Rectal smooth muscle tissue (tissue), 1 donor: Measurements from ENCODE around the gene CTRB1.
"Not testable (repeated sequence)": the region's sequence is repeated elsewhere in the genome, so short reads cannot be mapped to it uniquely, and the experiment has no call there.

Experiments used
- H3K27ac ChIP-seq: one replicate; pipeline ENCODE4 v1.7.0; 2013; ENCODE audit warnings: low read depth, low read length, inconsistent platforms
- H3K27me3 ChIP-seq: one replicate; pipeline ENCODE4 v1.7.0; 2013; ENCODE audit warnings: low read length; ENCODE audit not compliant: control insufficient read depth, insufficient read depth
- H3K36me3 ChIP-seq: one replicate; pipeline ENCODE4 v1.7.0; 2013; ENCODE audit warnings: low read length; ENCODE audit not compliant: control insufficient read depth, insufficient read depth
- H3K4me1 ChIP-seq: one replicate; pipeline ENCODE4 v1.7.0; 2013; ENCODE audit warnings: low read length; ENCODE audit not compliant: control insufficient read depth, insufficient read depth
- H3K4me3 ChIP-seq: one replicate; pipeline ENCODE4 v1.7.0; 2013; ENCODE audit warnings: low read length
- H3K9ac ChIP-seq: one replicate; pipeline ENCODE4 v1.7.0; 2013; ENCODE audit warnings: low read length

The CTRB1 gene

DNA sequence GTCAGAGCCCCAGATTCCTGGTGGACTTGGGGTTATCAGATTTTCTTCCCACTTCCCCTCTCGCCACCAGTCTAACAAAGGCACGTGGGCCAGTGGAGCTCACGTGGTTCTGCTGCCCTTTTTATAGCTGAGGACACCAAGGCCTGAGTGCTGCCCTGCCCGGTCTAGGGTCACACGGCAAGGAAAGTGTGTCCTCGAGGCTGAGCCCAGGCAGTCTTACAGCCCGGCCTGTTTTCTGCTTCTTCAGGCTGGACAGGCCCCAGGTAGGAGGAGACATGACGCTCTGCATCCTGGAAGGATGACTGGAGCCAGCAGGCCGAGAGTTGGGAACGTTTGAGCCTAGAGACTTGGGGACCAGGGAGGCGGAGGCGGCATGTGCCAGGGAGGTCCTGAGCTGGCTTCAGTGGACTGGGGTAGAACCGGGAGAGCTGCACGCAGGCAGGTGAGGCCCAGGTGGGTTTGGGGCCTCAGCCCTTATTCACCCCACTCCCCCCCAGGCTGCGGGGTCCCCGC lies 3.5 kb downstream of the CTRB1 start:
- no peak overlapping the region for H3K9ac ChIP-seq
- H3K4me3 ChIP-seq = no peak overlapping the region
- H3K27ac ChIP-seq = no peak overlapping the region
- H3K27me3 ChIP-seq = no peaks in the 10 kb centered on the region
- no peaks in the 10 kb centered on the region for H3K36me3 ChIP-seq
- no peaks in the 10 kb centered on the region for H3K4me1 ChIP-seq

DNA sequence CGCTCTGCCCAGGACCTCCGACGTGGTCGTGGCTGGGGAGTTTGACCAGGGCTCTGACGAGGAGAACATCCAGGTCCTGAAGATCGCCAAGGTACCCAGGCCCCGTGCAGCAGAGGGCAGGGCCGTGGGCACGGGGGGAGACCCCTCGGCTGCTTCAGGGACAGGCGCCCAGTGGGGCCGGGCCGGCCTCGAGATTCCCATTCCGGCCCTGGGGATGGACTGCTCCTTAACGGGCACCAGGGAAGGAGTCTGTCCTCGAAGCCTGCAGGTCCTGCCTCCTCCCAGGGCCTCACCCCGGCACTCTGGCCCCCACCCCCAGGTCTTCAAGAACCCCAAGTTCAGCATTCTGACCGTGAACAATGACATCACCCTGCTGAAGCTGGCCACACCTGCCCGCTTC lies 4.3 kb downstream of the CTRB1 start:
- not testable (repeated sequence) for H3K4me1 ChIP-seq, H3K9ac ChIP-seq, H3K4me3 ChIP-seq, H3K36me3 ChIP-seq, H3K27ac ChIP-seq, H3K27me3 ChIP-seq

GRCh38 chr16:75224306-75225082 lies 5.7 kb downstream of the CTRB1 start:
- no peak overlapping the region for H3K9ac ChIP-seq
- peaks cover 3% of the 10 kb centered on the region for H3K36me3 ChIP-seq
- no peaks in the 10 kb centered on the region for H3K27me3 ChIP-seq
- no peak overlapping the region for H3K27ac ChIP-seq
- H3K4me1 ChIP-seq = no peaks in the 10 kb centered on the region
- H3K4me3 ChIP-seq = no peak overlapping the region

- Histone ChIP-seq H3K9ac (no peak overlapping the region), H3K27ac (no peak overlapping the region), H3K4me3 (no peak overlapping the region), H3K4me1 (no peaks in the 10 kb centered on the region), H3K36me3 (peaks cover 4% of the 10 kb centered on the region), H3K27me3 (no peaks in the 10 kb centered on the region)
These were observed 6.3 kb downstream of the CTRB1 start for GRCh38 chr16:75225092-75225491.

DNA sequence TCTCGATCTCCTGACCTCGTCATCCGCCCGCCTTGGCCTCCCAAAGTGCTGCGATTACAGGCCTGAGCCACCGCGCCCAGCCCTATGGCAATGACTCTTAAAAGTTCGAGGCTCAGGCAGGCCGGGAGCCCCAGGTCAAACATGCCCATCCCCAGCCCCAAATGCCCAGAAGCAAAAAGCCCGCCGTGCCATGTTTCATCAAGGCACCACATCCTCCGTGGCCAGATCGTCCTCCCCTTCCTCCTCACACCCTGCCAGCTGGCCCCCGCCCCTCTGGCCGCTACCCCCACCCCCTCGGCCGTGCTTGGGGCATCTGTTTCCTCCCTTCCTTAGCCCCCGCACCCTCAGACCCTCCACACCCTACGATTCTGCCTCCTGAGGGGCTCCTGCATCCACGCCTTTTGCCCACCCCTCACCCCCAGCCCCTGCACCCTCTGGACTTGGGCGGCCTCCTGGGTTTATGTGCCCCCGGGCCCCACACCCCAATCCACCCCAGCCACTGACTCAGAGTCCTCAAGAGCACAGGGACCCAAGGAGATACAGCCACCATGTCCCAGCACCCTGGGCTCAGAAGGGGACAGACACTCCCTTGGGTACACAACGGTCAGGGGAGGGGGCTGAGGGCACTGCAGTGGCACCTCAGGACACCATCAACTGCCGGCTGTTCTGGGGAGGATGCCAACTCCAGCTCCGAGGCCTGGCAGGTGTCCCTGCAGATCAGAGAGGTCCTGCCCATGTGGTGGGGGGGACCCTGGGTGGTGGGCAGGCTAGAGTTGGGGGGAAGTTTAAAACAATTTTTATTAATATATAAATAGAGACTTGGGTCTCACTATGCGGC lies 7.1 kb downstream of the CTRB1 start:
- no peak overlapping the region for H3K9ac ChIP-seq
- no peaks in the 10 kb centered on the region for H3K27me3 ChIP-seq
- no peak overlapping the region for H3K4me3 ChIP-seq

GRCh38 chr16:75226550-75227360 lies 8.0 kb downstream of the CTRB1 start:
- Histone ChIP-seq H3K9ac (no peak overlapping the region), H3K4me1 (no peaks in the 10 kb centered on the region), H3K27ac (no peak overlapping the region)

More for the DNA sequence above, 7.1 kb downstream of the CTRB1 start:
- Histone ChIP-seq H3K36me3 (peaks cover 4% of the 10 kb centered on the region), H3K4me1 (no peaks in the 10 kb centered on the region), H3K27ac (no peak overlapping the region)

DNA sequence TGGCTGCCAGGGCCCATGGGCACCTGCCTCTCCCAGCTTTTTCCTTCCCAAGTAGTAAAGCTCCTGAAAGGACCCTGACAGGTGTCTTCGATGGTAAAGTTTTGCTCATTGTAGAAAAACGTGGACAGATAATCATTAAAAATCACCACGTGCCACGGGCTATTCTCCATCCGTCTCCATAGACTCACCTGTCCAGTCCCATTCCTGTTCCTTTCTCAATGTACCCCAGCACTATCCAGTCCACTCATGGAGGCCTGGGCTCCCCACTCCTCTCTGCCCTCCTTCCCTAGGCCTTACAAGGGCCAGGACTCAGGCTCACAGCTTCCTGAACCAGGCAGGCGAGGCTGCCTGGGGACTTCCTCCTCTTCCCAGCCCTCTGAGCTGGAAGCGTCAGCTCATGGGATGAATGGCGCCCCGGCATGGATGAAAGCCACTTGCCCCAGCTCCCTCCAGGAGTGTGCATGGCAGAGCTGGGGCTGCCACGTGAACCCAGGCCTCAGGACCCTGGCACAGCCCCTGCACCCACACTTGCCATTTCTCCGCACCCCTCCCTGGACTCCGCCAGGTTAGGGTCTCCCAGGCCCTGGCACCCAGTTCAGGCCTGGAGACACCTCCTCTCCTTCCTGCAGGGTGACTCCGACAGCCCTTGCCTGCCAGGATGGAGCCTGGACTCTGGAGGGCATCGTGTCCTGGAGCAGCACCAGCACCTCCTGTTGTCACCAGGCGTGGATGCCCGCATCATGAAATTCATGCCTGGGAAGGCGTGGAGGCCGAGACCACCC lies 8.8 kb downstream of the CTRB1 start:
- Histone ChIP-seq H3K4me1 (no peaks in the 10 kb centered on the region), H3K36me3 (peaks cover 4% of the 10 kb centered on the region), H3K27ac (no peak overlapping the region), H3K4me3 (no peak overlapping the region), H3K27me3 (no peaks in the 10 kb centered on the region), H3K9ac (no peak overlapping the region)

More at GRCh38 chr16:75226550-75227360, 8.0 kb downstream of the CTRB1 start:
- peaks cover 4% of the 10 kb centered on the region for H3K36me3 ChIP-seq
- H3K4me3 ChIP-seq = no peak overlapping the region
- no peaks in the 10 kb centered on the region for H3K27me3 ChIP-seq

- Histone ChIP-seq H3K9ac (no peak overlapping the region), H3K4me1 (no peaks in the 10 kb centered on the region), H3K27ac (no peak overlapping the region), H3K36me3 (peaks cover 4% of the 10 kb centered on the region), H3K27me3 (no peaks in the 10 kb centered on the region), H3K4me3 (no peak overlapping the region)
These were observed 9.6 kb downstream of the CTRB1 start for GRCh38 chr16:75228143-75228976.

DNA sequence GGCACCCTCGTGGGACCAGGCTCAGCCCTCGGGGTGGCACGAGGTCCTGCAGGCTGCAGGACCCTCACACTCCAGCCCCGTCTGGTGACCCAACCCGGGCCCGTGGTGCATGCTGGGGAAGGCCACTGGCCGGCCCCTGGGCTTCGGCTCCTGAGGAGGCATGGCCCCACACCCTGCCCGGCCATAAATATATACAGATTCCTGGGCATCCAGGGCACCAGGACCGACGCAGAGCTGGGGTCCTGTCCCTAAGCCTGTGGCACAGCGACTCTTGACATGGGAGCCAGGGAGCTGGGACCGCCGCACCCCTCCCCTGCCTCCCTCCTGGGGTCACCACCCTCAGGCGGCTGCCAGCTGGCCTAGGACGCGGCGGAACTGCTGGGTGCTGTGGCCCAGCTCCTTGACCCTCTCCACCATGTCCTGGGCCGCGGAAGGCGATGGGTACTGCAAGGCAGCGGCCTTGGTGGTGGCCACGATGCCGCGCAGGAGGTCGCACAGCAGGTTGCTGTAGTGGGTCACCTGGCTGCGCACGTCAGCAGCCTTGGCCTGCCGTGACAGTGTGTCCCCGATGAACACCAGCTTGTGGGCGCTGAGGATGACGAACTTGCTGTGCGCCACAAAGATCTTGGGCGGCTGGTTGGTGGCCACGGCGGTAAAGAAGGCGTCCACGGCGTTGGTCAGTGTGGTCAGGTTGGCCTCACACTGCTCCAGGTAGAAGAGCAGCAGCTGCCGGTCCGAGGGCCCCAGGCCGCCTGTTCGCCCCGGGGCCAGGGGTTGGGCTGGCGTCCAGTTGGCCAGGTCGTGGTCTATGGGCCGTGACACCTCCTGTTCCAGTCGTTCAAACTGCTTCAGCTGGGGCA lies 10.6 kb downstream of the CTRB1 start:
- H3K27me3 ChIP-seq = no peaks in the 10 kb centered on the region
- H3K4me1 ChIP-seq = peaks cover 3% of the 10 kb centered on the region
- peaks cover 4% of the 10 kb centered on the region for H3K36me3 ChIP-seq
- no peak overlapping the region for H3K27ac ChIP-seq
- no peak overlapping the region for H3K9ac ChIP-seq
- no peak overlapping the region for H3K4me3 ChIP-seq

GRCh38 chr16:75230471-75231110 lies 11.8 kb downstream of the CTRB1 start:
- Histone ChIP-seq H3K27ac (no peak overlapping the region), H3K4me1 (peaks cover 4% of the 10 kb centered on the region), H3K9ac (no peak overlapping the region), H3K27me3 (no peaks in the 10 kb centered on the region), H3K4me3 (no peak overlapping the region), H3K36me3 (peaks cover 7% of the 10 kb centered on the region)
